WTC11 (cell line): ENCODE measurements around the gene POLR2L.

Experiments used
- CTCF ChIP-seq: fragments of 200-600 bp; IDR thresholded peaks from 2 replicates; pipeline ENCODE4 v1.8.0; 2022; ENCODE audit warnings: antibody characterized with exemption
- TCF7 ChIP-seq: sonication (generic); formaldehyde crosslinking; IDR thresholded peaks from 2 replicates; pipeline ENCODE4 v1.8.0; 2022; ENCODE audit warnings: mild to moderate bottlenecking, low read depth, missing genetic modification reagents, moderate library complexity
- ZNF423 ChIP-seq: fragments of 250-450 bp; sonication (Bioruptor Pico); IDR thresholded peaks from 2 replicates; pipeline ENCODE4 v2.1.2; 2022; ENCODE audit warnings: mild to moderate bottlenecking, moderate library complexity

- TF ChIP-seq CTCF (no peak), TCF7 (CRISPR knock-in tag) (no peak), ZNF423 (CRISPR knock-in tag) (no peak)
Measured at GRCh38 chr11:849951-850774, 7.8 kb upstream of the POLR2L start.
